Erythroblast (primary cell): ENCODE results near the gene METTL14.

Experiments
- GATA1 ChIP-seq: IDR thresholded peaks from 2 replicates; pipeline ENCODE4 v1.6.1; 2011; ENCODE audit warnings: low read depth, mild to moderate bottlenecking, control low read depth, low read length, moderate library complexity
- POLR2A ChIP-seq: IDR thresholded peaks from 2 replicates; pipeline ENCODE4 v1.6.1; 2011; ENCODE audit warnings: mild to moderate bottlenecking, low read length

- TF ChIP-seq POLR2A (no peak), GATA1 (no peak)
Observed at GRCh38 chr4:118756958-118757357, 71.8 kb downstream of the METTL14 start.
